ENCODE results near the gene DTHD1. TPM values are rescaled to one million over a fixed set of nuclear protein-coding genes. Genes with fewer than 3 reads are reported as not detected.

The DTHD1 gene
- polyA plus RNA-seq, 1 donor (not counting 4 experiments of a cell fraction or from before 2014, with no cell fraction given) = not detected

DNA sequence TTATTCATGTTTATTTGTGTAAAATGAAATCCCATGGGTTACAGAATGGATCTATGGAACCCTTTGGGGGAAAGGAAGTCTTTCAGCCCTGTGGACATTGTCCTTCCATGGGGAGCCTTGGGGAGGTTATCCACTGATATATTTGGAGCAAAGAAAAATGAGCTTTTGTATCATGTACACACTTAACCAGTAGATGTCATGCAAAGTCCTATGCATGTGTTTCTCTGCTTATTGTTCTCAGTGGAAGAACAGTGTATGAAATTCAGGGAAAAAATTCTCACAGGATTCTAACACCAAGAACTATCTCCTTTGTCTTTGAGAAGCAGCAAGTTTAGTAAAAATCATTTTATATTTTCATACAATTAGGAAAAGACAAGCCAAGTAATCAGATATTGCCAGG lies 105.3 kb downstream of the DTHD1 start:
- Histone ChIP-seq H3K79me2 (ENCODE audit: control insufficient read depth, insufficient read depth, low read length) (no peaks in the 10 kb centered on the region), H2AFZ (ENCODE audit: control insufficient read depth, low read length) (no peak overlapping the region), H3K27ac (ENCODE audit: control insufficient read depth, insufficient read depth, low read length) (no peak overlapping the region), H3K4me3 (ENCODE audit: control insufficient read depth in 2 of 3, extremely low read depth in 1 of 3, insufficient read depth in 2 of 3, low read depth in 1 of 3, low read length in 3 of 3) (no peak overlapping the region), H3K9me1 (ENCODE audit: control insufficient read depth, extremely low read depth, insufficient read depth, low read length) (no peaks in the 10 kb centered on the region), H3K27me3 (ENCODE audit: control insufficient read depth, extremely low read depth, insufficient read depth, low read length) (no peaks in the 10 kb centered on the region), H3K4me1 (ENCODE audit: control insufficient read depth, extremely low read depth, insufficient read depth, low read length) (peaks cover 18% of the 10 kb centered on the region), H4K20me1 (ENCODE audit: control insufficient read depth, extremely low read depth, insufficient read depth, low read length) (no peaks in the 10 kb centered on the region), H3K9ac (ENCODE audit: control insufficient read depth, extremely low read depth, insufficient read depth, low read length) (no peak overlapping the region), H3K4me2 (ENCODE audit: control insufficient read depth, extremely low read depth, insufficient read depth, low read depth, low read length) (no peak overlapping the region), H3K36me3 (ENCODE audit: control insufficient read depth in 2 of 2, extremely low read depth in 1 of 2, insufficient read depth in 2 of 2, low read length in 2 of 2) (no peaks in the 10 kb centered on the region), H3K9me3 (ENCODE audit: control insufficient read depth, low read depth, low read length) (no peaks in the 10 kb centered on the region)
- no peak for DNase-seq (ENCODE audit: low read depth, low spot score)
- dilution Hi-C loops (cut with MboI; ENCODE audit: extremely low pct_ligation_motif_present, low sequenced_read_pairs) = no loop called here
- FAIRE-seq = no peak
- TF ChIP-seq, protein P1, sequence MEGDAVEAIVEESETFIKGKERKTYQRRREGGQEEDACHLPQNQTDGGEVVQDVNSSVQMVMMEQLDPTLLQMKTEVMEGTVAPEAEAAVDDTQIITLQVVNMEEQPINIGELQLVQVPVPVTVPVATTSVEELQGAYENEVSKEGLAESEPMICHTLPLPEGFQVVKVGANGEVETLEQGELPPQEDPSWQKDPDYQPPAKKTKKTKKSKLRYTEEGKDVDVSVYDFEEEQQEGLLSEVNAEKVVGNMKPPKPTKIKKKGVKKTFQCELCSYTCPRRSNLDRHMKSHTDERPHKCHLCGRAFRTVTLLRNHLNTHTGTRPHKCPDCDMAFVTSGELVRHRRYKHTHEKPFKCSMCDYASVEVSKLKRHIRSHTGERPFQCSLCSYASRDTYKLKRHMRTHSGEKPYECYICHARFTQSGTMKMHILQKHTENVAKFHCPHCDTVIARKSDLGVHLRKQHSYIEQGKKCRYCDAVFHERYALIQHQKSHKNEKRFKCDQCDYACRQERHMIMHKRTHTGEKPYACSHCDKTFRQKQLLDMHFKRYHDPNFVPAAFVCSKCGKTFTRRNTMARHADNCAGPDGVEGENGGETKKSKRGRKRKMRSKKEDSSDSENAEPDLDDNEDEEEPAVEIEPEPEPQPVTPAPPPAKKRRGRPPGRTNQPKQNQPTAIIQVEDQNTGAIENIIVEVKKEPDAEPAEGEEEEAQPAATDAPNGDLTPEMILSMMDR (optimal IDR thresholded peaks at IDR 0.05 in 1 of 3, IDR thresholded peaks at IDR 0.05 in 1 of 3, conservative IDR thresholded peaks at IDR 0.05 in 1 of 3; ENCODE audit: extremely low read depth in 1 of 3, insufficient read depth in 2 of 3, low read length in 3 of 3) = peak in 1 of 3 experiments; percentile 19
- no peak for TF ChIP-seq EZH2 (IDR thresholded peaks at IDR 0.05; ENCODE audit: low read length)

GRCh38 chr4:36388710-36389109 lies 107.3 kb downstream of the DTHD1 start:
- Histone ChIP-seq H3K27me3 (ENCODE audit: control insufficient read depth, extremely low read depth, insufficient read depth, low read length) (no peaks in the 10 kb centered on the region), H2AFZ (ENCODE audit: control insufficient read depth, low read length) (no peak overlapping the region), H3K9ac (ENCODE audit: control insufficient read depth, extremely low read depth, insufficient read depth, low read length) (no peak overlapping the region), H4K20me1 (ENCODE audit: control insufficient read depth, extremely low read depth, insufficient read depth, low read length) (no peaks in the 10 kb centered on the region), H3K4me2 (ENCODE audit: control insufficient read depth, extremely low read depth, insufficient read depth, low read depth, low read length) (no peak overlapping the region), H3K27ac (ENCODE audit: control insufficient read depth, insufficient read depth, low read length) (no peak overlapping the region), H3K79me2 (ENCODE audit: control insufficient read depth, insufficient read depth, low read length) (no peaks in the 10 kb centered on the region), H3K4me3 (ENCODE audit: control insufficient read depth in 2 of 3, extremely low read depth in 1 of 3, insufficient read depth in 2 of 3, low read depth in 1 of 3, low read length in 3 of 3) (no peak overlapping the region), H3K4me1 (ENCODE audit: control insufficient read depth, extremely low read depth, insufficient read depth, low read length) (peaks cover 32% of the 10 kb centered on the region), H3K36me3 (ENCODE audit: control insufficient read depth in 2 of 2, extremely low read depth in 1 of 2, insufficient read depth in 2 of 2, low read length in 2 of 2) (no peaks in the 10 kb centered on the region), H3K9me3 (ENCODE audit: control insufficient read depth, low read depth, low read length) (no peaks in the 10 kb centered on the region), H3K9me1 (ENCODE audit: control insufficient read depth, extremely low read depth, insufficient read depth, low read length) (no peaks in the 10 kb centered on the region)
- DNase-seq (ENCODE audit: low read depth, low spot score) (no peak), FAIRE-seq (no peak)
- no peak for TF ChIP-seq EZH2 (IDR thresholded peaks at IDR 0.05; ENCODE audit: low read length)
- TF ChIP-seq, protein P1 (optimal IDR thresholded peaks at IDR 0.05 in 1 of 3, IDR thresholded peaks at IDR 0.05 in 1 of 3, conservative IDR thresholded peaks at IDR 0.05 in 1 of 3; ENCODE audit: extremely low read depth in 1 of 3, insufficient read depth in 2 of 3, low read length in 3 of 3) = no peak
- dilution Hi-C loops (cut with MboI; ENCODE audit: extremely low pct_ligation_motif_present, low sequenced_read_pairs) = no loop called here

Measured in keratinocyte (primary cell).